22Rv1 (cell line): ENCODE results near the gene WAC.

ENCODE experiments used
- CTCF ChIP-seq: fragments of 450-650 bp; IDR thresholded peaks from 2 replicates; pipeline ENCODE4 v1.5.1; 2017; ENCODE audit warnings: mild to moderate bottlenecking
- ZFX ChIP-seq: fragments of 450-650 bp; IDR thresholded peaks from 2 replicates; pipeline ENCODE4 v1.6.1; 2017; ENCODE audit warnings: antibody characterized with exemption, borderline replicate concordance

- TF ChIP-seq ZFX (no peak), CTCF (no peak)
These were observed 26.7 kb downstream of the WAC start for GRCh38 chr10:28559618-28560017.
